H1 (cell line): ENCODE data around the gene MARK3. TPM values are rescaled to one million over a fixed set of nuclear protein-coding genes. Genes with fewer than 3 reads are reported as not detected.

Source experiments
- EZH2 ChIP-seq: fragments of 200-600 bp; sonication (generic); IDR thresholded peaks from 2 replicates; pipeline ENCODE4 v1.7.1; 2012; ENCODE audit warnings: low read depth, mild to moderate bottlenecking, moderate library complexity, low read length, inconsistent platforms; ENCODE audit not compliant: severe bottlenecking
- polyA plus RNA-seq, 7 experiments: library from polyadenylated mRNA; depleted of rRNA in 3 of 7; stranded (reverse) in 5 of 7; unstranded in 2 of 7; fragments of >200 nt in 5 of 7; fragments of 200-250 nt in 2 of 7; gene quantifications; 1 replicate in 5 of 7; 2 replicates in 1 of 7; 4 replicates in 1 of 7; pipeline versions ENCODE4 v1.2.1 to v1.2.3, GENCODE V29; 2011 to 2013; ENCODE audit warnings: missing spikeins in 2 of 7, mixed read lengths in 2 of 7
- total RNA-seq: library from RNA; stranded (reverse); fragmentation: NEBNext Ultra II Directional; extraction: Animal tissue kit (Norgen Biotek cat#: 25700); gene quantifications from 2 replicates; pipeline ENCODE4 v1.2.1, GENCODE V29; 2021

Gene MARK3
- total and polyA plus RNA-seq, 2 of the 8 experiments (the other 6 are each of a cell fraction or from before 2014, with no cell fraction given): 39.4 to 76.9 TPM

- no peak for TF ChIP-seq EZH2
Observed at GRCh38 chr14:103537175-103537990, 152.2 kb downstream of the MARK3 start (continued).
